Right atrium auricular region (tissue), 2 donors: ENCODE measurements around the gene FGFR1OP2. TPM values are rescaled to one million over a fixed set of nuclear protein-coding genes. Genes with fewer than 3 reads are reported as not detected.
A peak's percentile ranks its signal among the peaks of the same experiment; 100 is the strongest.

ENCODE experiments used
- DNase-seq: peaks from one replicate; pipeline ENCODE4 v3.0.0-alpha.2; 2019; ENCODE audit warnings: low spot score
- H3K27ac ChIP-seq, 2 donors: fragments of 200-600 bp; sonication (generic); 1 replicate in 1 of 2; 2 replicates in 1 of 2; pipeline ENCODE4 v1.5.1; 2016 to 2019
- H3K27me3 ChIP-seq, 2 donors: fragments of 200-600 bp; sonication (generic); one replicate each; pipeline versions ENCODE4 v1.5.1 to v1.6.0; 2017 to 2019
- H3K36me3 ChIP-seq: fragments of 200-600 bp; sonication (generic); one replicate; pipeline ENCODE4 v1.5.1; 2016
- H3K4me1 ChIP-seq, 2 donors: fragments of 200-600 bp; sonication (generic); one replicate each; pipeline versions ENCODE4 v1.5.1 to v1.6.0; 2017 to 2019
- H3K4me3 ChIP-seq, 2 donors: fragments of 200-600 bp; sonication (generic); 1 replicate in 1 of 2; 2 replicates in 1 of 2; pipeline ENCODE4 v1.5.1; 2017 to 2019; ENCODE audit warnings: mild to moderate bottlenecking in 1 of 2, moderate library complexity in 1 of 2
- H3K9me3 ChIP-seq, 2 donors: fragments of 200-600 bp; sonication (generic); one replicate each; pipeline ENCODE4 v1.5.1; 2019
- CTCF ChIP-seq, 2 donors: fragments of 200-600 bp; sonication (generic); IDR thresholded peaks; one replicate each; pipeline ENCODE4 v1.5.1; 2019; ENCODE audit warnings: antibody characterized with exemption in 2 of 2
- total RNA-seq, 2 donors: library from RNA; depleted of rRNA; stranded (reverse); fragments of >200 nt; gene quantifications; one replicate each; pipeline ENCODE4 v1.1.0, GENCODE V29; 2016

FGFR1OP2 gene
- total RNA-seq, 2 donors from 2014 or later: 52.0 to 60.2 TPM

DNA sequence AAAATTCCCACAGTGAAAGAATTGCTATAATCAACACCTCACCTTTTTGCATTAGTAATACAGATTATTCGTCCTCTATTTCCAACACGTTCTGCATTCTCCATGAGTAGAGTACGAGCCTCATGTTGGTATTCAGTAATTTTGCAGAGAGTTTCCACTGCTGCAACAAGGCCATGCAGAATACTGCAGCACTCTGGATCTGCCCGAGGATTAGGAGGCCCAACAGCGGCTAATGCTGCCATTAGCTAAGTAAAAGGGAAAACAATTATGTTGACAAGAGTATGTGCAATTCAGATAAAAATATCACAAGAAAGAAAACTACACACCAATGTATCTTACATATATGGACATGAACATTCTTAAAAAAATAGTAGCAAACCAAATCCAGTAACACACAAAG, 9.6 kb upstream of the FGFR1OP2 start:
- H3K9me3 ChIP-seq: no peaks in the 10 kb centered on the region
- TF ChIP-seq CTCF (IDR thresholded peaks at IDR 0.05): no peak
- no peak for DNase-seq

DNA sequence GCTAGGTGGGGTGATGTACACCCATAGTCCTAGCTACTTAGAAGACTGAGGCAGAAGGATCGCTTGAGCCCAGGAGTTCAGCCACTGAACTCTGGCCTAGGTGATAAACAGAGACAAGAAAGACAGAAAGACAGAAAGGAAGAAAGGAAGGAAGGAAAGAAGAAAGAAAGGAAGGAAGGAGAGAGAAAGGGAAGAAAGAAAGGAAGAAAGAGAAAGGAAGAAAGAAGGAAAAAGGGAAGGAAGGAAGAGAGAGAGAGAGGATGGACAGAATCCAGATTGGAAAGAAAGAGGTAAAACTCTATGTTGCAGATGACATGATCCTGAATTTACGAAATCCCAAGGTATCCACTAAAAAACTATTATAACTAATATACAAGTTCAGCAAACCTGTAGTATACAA, 8.7 kb upstream of the FGFR1OP2 start:
- Histone ChIP-seq H3K9me3 (no peaks in the 10 kb centered on the region), H3K36me3 (peaks cover 7% of the 10 kb centered on the region), H3K27ac (no peak overlapping the region), H3K27me3 (no peaks in the 10 kb centered on the region), H3K4me1 (no peaks in the 10 kb centered on the region), H3K4me3 (no peak overlapping the region)
- DNase-seq: no peak
- no peak for TF ChIP-seq CTCF (IDR thresholded peaks at IDR 0.05)

More for the DNA sequence above, 9.6 kb upstream of the FGFR1OP2 start:
- no peaks in the 10 kb centered on the region for H3K27me3 ChIP-seq
- H3K36me3 ChIP-seq: peaks cover 13% of the 10 kb centered on the region
- no peak overlapping the region for H3K27ac ChIP-seq
- no peak overlapping the region for H3K4me3 ChIP-seq
- no peaks in the 10 kb centered on the region for H3K4me1 ChIP-seq

DNA sequence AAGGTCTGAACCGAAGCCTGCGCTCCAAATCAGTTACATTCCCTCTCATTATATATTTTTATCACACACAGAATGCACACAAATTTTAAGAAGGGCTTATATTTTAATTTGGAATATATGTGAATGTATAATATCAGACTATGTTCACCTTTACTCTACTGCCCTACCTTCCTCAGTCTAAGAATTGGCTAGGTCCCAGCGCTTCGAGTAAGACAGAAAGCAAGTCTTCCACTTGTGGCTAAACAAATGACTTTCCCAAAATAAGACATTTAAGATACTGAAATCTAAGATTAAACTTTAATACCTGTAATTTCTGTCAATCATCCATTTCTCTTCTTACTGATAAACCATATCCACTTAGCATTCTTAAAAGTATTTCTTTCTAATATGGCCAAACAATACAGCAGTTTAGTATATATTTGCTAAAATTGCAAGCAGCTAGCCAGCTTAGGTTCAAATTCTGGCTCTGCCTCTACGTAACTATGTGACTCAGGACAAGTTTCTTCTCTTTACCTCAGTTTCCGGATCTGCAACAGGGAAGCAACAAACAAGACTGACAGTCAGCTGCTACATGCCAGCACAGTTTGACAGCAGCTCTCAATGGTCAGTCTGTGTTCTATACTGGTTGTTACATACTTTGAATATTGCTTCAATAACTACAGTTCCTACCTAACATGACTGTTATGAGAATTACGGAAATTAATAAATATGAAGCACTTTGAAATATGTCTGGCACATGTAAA, 2.5 kb upstream of the FGFR1OP2 start:
- no peak for TF ChIP-seq CTCF (IDR thresholded peaks at IDR 0.05)
- Histone ChIP-seq H3K27me3 (no peaks in the 10 kb centered on the region), H3K27ac (no peak overlapping the region), H3K9me3 (no peaks in the 10 kb centered on the region), H3K4me3 (no peak overlapping the region), H3K4me1 (peaks cover 0 to 32% of the 10 kb centered on the region in 2 donors), H3K36me3 (no peaks in the 10 kb centered on the region)
- DNase-seq: no peak

DNA sequence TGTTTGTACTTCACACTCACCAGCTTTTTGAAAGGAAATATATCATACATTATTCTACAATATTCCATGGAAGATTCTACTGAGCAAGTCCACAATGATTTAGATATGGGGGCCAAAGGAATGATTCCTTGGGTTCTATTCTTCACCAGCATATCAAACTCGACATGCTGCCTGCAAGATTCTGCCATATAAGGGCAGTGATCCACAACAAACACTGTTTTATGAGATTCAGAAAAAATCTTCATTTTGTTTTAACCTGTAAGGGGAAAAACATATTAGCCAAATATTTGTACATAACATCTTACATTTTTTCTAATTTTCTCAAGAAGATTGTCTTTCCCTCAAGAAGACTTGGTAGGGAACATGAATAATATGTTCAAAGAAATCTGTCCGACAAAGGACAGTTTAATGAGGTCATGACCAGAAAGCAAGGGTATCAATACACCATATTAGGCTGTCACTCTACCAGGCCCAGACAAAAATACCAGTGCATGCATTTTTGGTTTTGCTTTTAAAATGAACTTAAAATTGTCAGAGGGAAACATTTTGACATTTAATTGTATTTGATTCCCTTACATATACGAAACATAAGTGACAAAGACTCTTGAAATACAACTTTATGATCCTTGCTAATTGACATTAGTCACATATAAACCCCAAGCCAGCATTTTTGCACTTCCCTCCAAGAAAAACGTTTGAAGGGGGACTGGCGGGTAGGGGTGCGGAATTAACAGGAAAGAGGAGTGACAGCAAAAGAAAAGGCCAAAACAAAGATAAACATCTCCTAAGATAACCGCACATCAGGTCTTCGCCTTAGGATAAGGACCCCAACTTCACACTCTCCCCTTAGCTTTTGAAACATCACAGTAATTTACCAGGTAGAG, 1.5 kb upstream of the FGFR1OP2 start:
- Histone ChIP-seq H3K9me3 (no peaks in the 10 kb centered on the region), H3K27me3 (no peaks in the 10 kb centered on the region), H3K27ac (peak overlapping the region; percentile 92 to 97), H3K36me3 (no peaks in the 10 kb centered on the region), H3K4me3 (peak overlapping the region; percentile 85 to 97), H3K4me1 (peaks cover 0 to 42% of the 10 kb centered on the region in 2 donors)
- DNase-seq: no peak
- no peak for TF ChIP-seq CTCF (IDR thresholded peaks at IDR 0.05)

DNA sequence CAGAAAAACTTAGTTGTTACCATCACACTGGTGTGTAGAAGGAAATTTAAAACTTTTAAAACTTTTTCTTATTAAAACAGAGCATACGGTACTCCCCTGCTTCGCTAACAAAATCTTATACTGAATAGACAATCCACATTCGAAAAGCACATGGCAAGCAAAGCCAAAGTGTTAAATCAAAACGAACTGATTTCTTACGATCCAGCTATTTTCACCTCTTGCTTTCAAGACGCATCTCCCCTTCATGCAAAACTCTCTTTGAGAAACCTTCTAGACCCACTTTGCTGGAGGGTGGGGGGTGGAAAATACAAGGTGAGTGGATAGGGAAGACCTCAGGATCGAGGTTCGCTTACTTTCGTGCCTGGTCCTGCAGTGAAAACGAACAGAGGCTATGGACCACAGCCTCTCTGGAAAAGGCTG, 817 bp upstream of the FGFR1OP2 start:
- Histone ChIP-seq H3K27ac (peak overlapping the region; percentile 92 to 97), H3K36me3 (no peaks in the 10 kb centered on the region), H3K27me3 (no peaks in the 10 kb centered on the region), H3K4me1 (peaks cover 0 to 49% of the 10 kb centered on the region in 2 donors), H3K4me3 (peak overlapping the region; percentile 85 to 97), H3K9me3 (no peaks in the 10 kb centered on the region)
- TF ChIP-seq CTCF (IDR thresholded peaks at IDR 0.05): no peak
- no peak for DNase-seq
